ENCODE measurements around the gene ZNF775.
"Not testable (repeated sequence)": the region's sequence is repeated elsewhere in the genome, so short reads cannot be mapped to it uniquely, and the experiment has no call there.

The ZNF775 gene

GRCh38 chr7:150383710-150384397, 4.7 kb downstream of the ZNF775 start:
- no peak for DNase-seq

GRCh38 chr7:150384406-150385301, 5.5 kb downstream of the ZNF775 start:
- DNase-seq = no peak

GRCh38 chr7:150385302-150385723, 6.2 kb downstream of the ZNF775 start:
- no peak for DNase-seq

GRCh38 chr7:150385884-150386283, 6.8 kb downstream of the ZNF775 start:
- DNase-seq = not testable (repeated sequence)

- DNase-seq = no peak
These were observed 9.2 kb downstream of the ZNF775 start for GRCh38 chr7:150388306-150388705.

- peak in 1 of 2 experiments; percentile 26 for DNase-seq
These were observed 9.8 kb downstream of the ZNF775 start for GRCh38 chr7:150388709-150389531.

GRCh38 chr7:150389532-150389816, 10.3 kb downstream of the ZNF775 start:
- DNase-seq = no peak

GRCh38 chr7:150390205-150390604, 11.1 kb downstream of the ZNF775 start:
- DNase-seq = no peak

- DNase-seq = no peak
These were observed 14.2 kb downstream of the ZNF775 start for GRCh38 chr7:150393325-150393724.

- no peak for DNase-seq
These were observed 17.3 kb downstream of the ZNF775 start for GRCh38 chr7:150396426-150396825.

- DNase-seq = no peak
These were observed 17.7 kb downstream of the ZNF775 start for GRCh38 chr7:150396851-150397260.

- DNase-seq = no peak
These were observed 18.4 kb downstream of the ZNF775 start for GRCh38 chr7:150397346-150398107.

- DNase-seq = no peak
These were observed 19.2 kb downstream of the ZNF775 start for GRCh38 chr7:150398108-150398964.

- DNase-seq = no peak
These were observed 19.8 kb downstream of the ZNF775 start for GRCh38 chr7:150398965-150399320.

GRCh38 chr7:150399421-150400007, 20.4 kb downstream of the ZNF775 start:
- no peak for DNase-seq

GRCh38 chr7:150400008-150400787, 21.1 kb downstream of the ZNF775 start:
- no peak for DNase-seq

- no peak for DNase-seq
These were observed 21.8 kb downstream of the ZNF775 start for GRCh38 chr7:150400788-150401423.

- no peak for DNase-seq
These were observed 22.3 kb downstream of the ZNF775 start for GRCh38 chr7:150401424-150401790.

- DNase-seq = no peak
These were observed 22.9 kb downstream of the ZNF775 start for GRCh38 chr7:150401861-150402631.

Data from cerebellar nuclear complex (tissue), 1 donor.